GM12891 (cell line): Measurements from ENCODE around the gene ZIC4.

Experiments used
- POLR2A ChIP-seq: IDR thresholded peaks from 2 replicates; pipeline ENCODE4 v1.6.1; 2011; ENCODE audit warnings: low read depth, low read length, control low read depth
- POLR2AphosphoS5 ChIP-seq: IDR thresholded peaks from 2 replicates; pipeline ENCODE4 v1.6.1; 2011; ENCODE audit warnings: low read depth, low read length, control low read depth
- POU2F2 ChIP-seq: IDR thresholded peaks from 2 replicates; pipeline ENCODE4 v1.6.1; 2011; ENCODE audit warnings: low read depth, mild to moderate bottlenecking, control low read depth, low read length, moderate library complexity
- SPI1 ChIP-seq: IDR thresholded peaks from 2 replicates; pipeline ENCODE4 v1.6.1; 2011; ENCODE audit warnings: low read depth, low read length, control low read depth
- TAF1 ChIP-seq: IDR thresholded peaks from 2 replicates; pipeline ENCODE4 v1.6.1; 2011; ENCODE audit warnings: low read depth, low read length, control low read depth

GRCh38 chr3:147397875-147398812 is 8.2 kb downstream of the ZIC4 start:
- TF ChIP-seq POLR2AphosphoS5 = no peak
- no peak for TF ChIP-seq TAF1
- no peak for TF ChIP-seq POLR2A
- TF ChIP-seq SPI1 = no peak
- no peak for TF ChIP-seq POU2F2
